Left ventricle myocardium superior (tissue), 1 donor: ENCODE data around the gene HSD11B1. TPM values are rescaled to one million over a fixed set of nuclear protein-coding genes. Genes with fewer than 3 reads are reported as not detected.

Experiments used
- ATAC-seq: fragments of 200-7000 bp; cut with Tn5 transposase; one replicate; pipeline ENCODE4 v1.9.1; 2020; ENCODE audit warnings: mild to moderate bottlenecking, moderate library complexity
- DNase-seq: peaks from one replicate; pipeline ENCODE4 v3.0.0-alpha.2; 2020
- intact Hi-C: fragments of 100-400 bp; cut with micrococcal nuclease; formaldehyde crosslinking; loops from one replicate; pipeline ENCODE4 v1.11.0; 2022
- total RNA-seq: library from RNA; stranded (reverse); fragmentation: NEBNext Ultra II Directional; extraction: Animal tissue kit (Norgen Biotek cat#: 25700); gene quantifications from one replicate; pipeline ENCODE4 v1.2.1, GENCODE V29; 2021
- donor health status: DM: no; HTN: yes; CAD: no; lungs with severe emphysema.

Gene HSD11B1
- total RNA-seq, 1 donor from 2014 or later = 2.8 TPM

GRCh38 chr1:209720826-209721225 lies 16.2 kb downstream of the HSD11B1 start:
- ATAC-seq (no peak), DNase-seq (no peak)
- intact Hi-C loops = no loop called here

- no peak for ATAC-seq
- intact Hi-C loops = no loop called here
- no peak for DNase-seq
Measured at GRCh38 chr1:209721323-209721722, 16.7 kb downstream of the HSD11B1 start.

DNA sequence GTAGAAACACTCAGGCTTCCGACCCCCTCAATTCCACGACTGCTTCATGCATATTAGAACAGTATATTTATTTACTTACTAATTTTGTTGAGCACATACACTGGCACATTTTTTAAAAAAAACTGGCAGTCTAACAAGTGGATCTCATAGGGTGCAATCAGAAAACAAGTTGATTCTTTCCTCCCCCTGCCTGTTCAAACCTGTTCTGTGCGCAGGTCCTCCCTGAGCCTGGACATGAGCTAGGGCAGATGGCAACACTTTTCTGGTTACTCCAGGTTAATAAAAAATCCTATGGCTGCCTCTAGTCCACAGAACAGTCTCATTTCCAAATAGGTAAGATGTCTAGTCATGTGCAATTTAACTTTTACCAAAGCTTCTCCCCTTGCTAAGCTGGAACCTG lies 18.6 kb downstream of the HSD11B1 start:
- intact Hi-C loops = no loop called here
- ATAC-seq (no peak), DNase-seq (no peak)

DNA sequence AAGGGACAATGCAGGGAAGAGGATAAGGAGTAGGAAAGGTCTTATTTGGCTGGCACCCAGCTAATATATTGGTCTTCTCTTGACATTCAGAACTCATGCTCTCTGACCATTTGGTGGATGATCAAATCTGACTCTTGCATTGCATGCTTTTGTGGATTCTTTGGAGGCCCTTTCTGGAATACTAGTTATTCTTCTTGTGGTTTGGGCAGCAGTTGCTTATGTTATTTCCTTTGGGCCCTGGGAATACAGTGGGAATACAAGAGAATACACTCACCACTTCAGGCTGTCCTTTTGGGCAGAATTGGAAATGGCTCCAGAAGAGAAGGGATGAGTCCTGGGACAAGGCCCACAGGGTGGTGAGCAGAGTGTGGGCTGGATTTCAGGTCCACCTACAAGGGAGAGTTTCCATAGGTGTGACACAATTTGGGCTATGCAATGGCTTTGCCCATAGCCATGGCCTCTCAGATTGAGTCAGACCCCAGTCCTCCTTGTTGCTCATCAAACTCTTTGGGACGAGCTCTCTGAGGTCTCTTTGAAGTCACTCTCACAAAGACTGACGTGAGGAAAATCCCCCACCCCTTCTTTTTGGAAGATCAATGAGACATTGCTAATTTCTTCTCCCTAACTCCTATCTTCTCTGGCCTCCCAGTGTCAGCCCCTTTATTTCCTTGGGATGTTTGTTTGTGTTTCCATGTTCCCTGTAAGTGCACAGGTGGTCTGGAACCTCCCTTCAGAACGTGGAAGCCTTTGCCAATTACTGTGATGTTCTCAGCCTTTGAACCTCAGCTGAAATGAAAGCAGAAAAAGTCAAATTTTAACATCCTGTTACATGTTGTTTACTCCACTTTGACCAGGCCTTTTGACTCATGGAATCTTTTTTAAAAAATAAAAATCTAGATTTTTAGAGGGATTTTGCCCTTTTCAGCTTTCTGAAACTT lies 19.4 kb downstream of the HSD11B1 start:
- no peak for DNase-seq
- ATAC-seq = no peak
- intact Hi-C loops = no loop called here

- ATAC-seq = no peak
- no peak for DNase-seq
- intact Hi-C loops = no loop called here
Measured at GRCh38 chr1:209727286-209727685, 22.6 kb downstream of the HSD11B1 start.

GRCh38 chr1:209727785-209728184 lies 23.1 kb downstream of the HSD11B1 start:
- DNase-seq (no peak), ATAC-seq (no peak)
- intact Hi-C loops = no loop called here

DNA sequence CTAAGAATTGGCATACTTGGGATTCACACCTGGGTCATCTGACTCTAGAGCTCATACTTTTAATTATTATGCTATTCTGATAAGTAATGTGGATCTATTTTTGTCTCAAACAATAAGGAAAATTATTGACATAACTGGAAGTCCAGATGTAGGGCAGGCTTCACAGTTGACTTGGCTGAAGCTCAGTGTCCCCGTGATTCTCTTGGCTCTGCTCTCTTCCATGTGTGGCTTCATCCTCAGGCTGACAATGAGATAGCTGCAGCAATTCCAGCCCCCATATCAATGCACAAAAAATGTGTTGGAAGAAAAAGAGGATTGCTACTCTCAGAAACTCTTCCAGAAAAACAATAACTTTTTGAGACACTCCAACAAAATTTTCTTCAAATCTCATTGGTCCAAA lies 23.8 kb downstream of the HSD11B1 start:
- DNase-seq = peak; percentile 38
- peak; percentile 88 for ATAC-seq

DNA sequence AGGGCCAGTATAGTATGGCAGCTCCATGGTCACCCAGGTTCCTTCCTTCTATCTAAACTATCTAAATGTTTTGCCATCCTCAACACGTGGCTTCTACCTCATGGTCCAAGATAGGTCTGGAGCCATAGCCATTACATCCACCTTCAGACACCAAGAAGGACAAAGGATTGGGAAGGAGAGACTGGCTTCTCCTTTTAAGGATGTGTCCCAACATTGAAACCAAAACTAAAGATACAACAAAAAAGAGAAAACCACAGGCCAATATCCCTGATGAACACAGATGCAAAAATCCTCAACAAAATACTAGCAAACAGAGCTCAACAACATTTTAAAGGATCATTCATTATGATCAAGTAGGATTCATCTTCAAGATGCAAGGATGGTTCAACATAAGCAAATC lies 24.8 kb downstream of the HSD11B1 start:
- DNase-seq = no peak

More for the DNA sequence above, 23.8 kb downstream of the HSD11B1 start:
- intact Hi-C loops = no loop called here

GRCh38 chr1:209732725-209733124 lies 28.1 kb downstream of the HSD11B1 start:
- intact Hi-C loops = no loop called here
- no peak for DNase-seq
- ATAC-seq = peak; percentile 25

More for the DNA sequence above, 24.8 kb downstream of the HSD11B1 start:
- intact Hi-C loops = no loop called here
- ATAC-seq = no peak

DNA sequence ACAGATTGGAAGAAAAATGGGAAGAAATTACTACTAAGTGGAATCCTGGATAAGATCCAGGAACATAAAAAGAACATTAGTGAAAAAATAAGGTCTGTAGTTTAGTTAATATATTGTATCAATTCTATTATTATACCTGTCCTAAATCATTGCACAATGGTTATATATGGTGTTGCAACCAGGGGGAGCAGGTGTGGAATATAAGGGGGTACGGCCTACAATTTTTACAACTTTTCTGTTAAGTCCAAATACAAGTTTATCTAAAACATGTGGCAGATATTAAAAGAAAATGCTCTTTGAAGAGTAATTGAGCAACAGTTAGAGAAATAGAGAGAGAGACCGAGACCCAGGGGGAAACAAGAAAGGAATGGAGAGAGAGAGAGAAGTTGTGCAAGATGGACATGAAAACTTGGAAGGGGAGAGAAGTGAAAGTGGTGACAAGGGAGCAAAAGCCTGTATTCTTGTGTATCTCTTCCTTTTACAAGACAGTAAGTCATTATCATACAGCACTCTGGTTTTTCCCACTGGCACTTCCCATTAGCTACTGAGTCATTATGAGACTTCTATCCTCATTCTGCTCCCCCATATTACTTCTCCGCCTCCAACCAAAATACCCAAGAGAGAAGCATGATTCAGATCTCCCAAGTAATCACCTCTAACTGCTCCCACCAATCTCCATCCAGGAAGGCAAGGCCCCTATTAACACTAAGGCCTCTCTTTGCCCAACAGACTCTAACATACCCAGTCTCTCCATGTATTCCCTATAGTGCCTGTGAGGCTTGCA lies 29.0 kb downstream of the HSD11B1 start:
- intact Hi-C loops = no loop called here
- DNase-seq = no peak
- ATAC-seq = peak; percentile 73

- no peak for ATAC-seq
- intact Hi-C loops = no loop called here
- no peak for DNase-seq
Measured at GRCh38 chr1:209736490-209737117, 32.0 kb downstream of the HSD11B1 start.

- DNase-seq = no peak
- no peak for ATAC-seq
- intact Hi-C loops = no loop called here
Measured at GRCh38 chr1:209737118-209737505, 32.5 kb downstream of the HSD11B1 start.

DNA sequence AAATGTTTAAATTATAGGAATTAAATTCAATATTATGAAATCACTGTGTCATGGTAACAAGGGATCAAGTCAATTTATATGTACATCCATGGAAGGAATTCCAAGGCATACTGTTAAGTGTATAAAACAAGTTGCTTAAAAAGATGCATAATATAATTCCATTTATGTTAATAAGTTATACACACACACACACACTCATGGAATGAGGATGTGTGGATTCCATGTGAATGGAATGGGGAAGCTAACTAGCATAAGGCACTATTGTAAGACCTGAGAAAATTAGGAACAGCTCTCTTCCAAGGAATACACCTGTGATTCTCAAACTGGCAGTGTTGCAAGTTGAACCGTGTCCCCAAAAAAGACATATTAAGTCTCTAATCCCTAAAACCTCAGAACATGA lies 33.6 kb downstream of the HSD11B1 start:
- DNase-seq (no peak), ATAC-seq (no peak)
- intact Hi-C loops = no loop called here

GRCh38 chr1:209741193-209741592 lies 36.5 kb downstream of the HSD11B1 start:
- ATAC-seq (no peak), DNase-seq (no peak)
- intact Hi-C loops = loop anchor here (10.0 kb wide), 1 partner anchor 46 kb away; no protein-coding TSS in a partner anchor

DNA sequence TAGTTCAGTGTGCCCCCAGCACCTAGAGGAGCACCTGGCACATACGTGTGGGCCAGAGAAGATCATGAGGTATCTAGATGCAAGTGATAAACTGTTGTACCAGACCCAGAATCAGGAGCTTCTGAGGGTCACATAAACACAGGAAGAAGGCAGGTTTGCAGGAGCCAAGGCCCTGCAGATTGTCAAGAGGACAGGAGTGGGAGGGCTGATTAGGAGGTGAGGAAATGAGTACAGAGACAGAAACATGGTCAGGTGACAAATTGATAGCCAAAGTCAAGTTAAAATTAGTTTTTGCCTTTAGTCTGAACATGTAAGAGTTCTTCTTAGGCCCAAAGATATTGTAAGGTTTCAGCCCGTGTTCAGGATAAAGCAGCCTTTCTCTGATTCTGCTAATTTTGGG lies 37.2 kb downstream of the HSD11B1 start:
- peak; percentile 38 for DNase-seq
- peak; percentile 85 for ATAC-seq
- intact Hi-C loops = loop anchor here (10.0 kb wide), 1 partner anchor 47 kb away; no protein-coding TSS in a partner anchor

GRCh38 chr1:209742409-209743144 lies 37.9 kb downstream of the HSD11B1 start:
- intact Hi-C loops = loop anchor here (10.0 kb wide), 1 partner anchor 48 kb away; no protein-coding TSS in a partner anchor
- peak; percentile 63 for ATAC-seq
- DNase-seq = no peak

- peak; percentile 23 for ATAC-seq
- intact Hi-C loops = loop anchor here (10.0 kb wide), 1 partner anchor 48 kb away; no protein-coding TSS in a partner anchor
- DNase-seq = peak; percentile 62
Measured at GRCh38 chr1:209743145-209743482, 38.5 kb downstream of the HSD11B1 start.

DNA sequence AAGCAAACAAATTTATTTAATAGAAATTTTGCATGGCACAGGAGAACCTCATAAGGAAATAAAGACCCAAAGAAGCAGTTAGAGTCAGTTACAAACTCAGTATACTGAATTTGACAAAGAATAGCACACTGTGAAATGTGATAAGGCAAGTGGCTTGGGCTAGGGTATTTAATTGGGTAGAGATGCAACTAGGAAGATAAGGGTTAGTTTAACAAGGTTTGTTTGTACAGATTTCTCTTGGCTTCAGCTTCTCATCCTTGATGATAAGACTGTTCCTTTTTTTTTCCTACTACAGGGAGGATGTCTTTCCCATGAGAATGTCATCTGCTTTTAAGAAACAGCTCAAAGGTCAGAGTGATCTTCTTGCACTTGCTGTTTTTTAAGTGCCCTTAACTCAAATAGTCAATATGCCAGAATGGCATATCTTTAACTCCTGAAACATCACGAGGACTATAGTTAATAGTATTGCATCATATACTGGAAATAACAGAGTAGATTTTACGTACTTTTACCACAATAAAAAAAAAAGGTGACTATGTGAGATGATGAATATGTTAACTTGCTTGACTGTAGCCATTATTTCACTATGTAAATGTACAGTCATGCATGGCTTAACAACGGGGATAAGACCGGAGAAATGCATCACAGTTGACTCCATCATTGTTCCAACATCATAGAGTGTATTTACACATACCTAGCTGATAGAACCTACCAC lies 42.0 kb downstream of the HSD11B1 start:
- DNase-seq (no peak), ATAC-seq (no peak)
- intact Hi-C loops = loop anchor here (5.0 to 10.0 kb wide), 2 partner anchors 52 to 169 kb away; no protein-coding TSS in a partner anchor
